Stomach (tissue), 9 donors: Measurements from ENCODE around the gene FLRT2. TPM values are rescaled to one million over a fixed set of nuclear protein-coding genes. Genes with fewer than 3 reads are reported as not detected.

Experiments used
- DNase-seq, 2 donors: peaks; one replicate each; pipeline versions ENCODE4 v3.0.0 to v3.0.0-alpha.2; 2013 to 2019
- H3K27ac ChIP-seq, 5 donors: fragments of 200-600 bp in 4 of 5; sonication (generic) in 4 of 5; one replicate each; pipeline ENCODE4 v1.5.1; 2013 to 2019; ENCODE audit warnings: mild to moderate bottlenecking in 1 of 5, moderate library complexity in 1 of 5
- H3K27me3 ChIP-seq, 3 donors: fragments of 200-600 bp; sonication (generic); one replicate each; pipeline ENCODE4 v1.5.1; 2017 to 2019; ENCODE audit warnings: mixed run types in 1 of 3
- H3K36me3 ChIP-seq, 4 donors: fragments of 200-600 bp; sonication (generic); 1 replicate in 3 of 4; 2 replicates in 1 of 4; pipeline ENCODE4 v1.5.1; 2016 to 2019
- H3K4me1 ChIP-seq, 4 donors: fragments of 200-600 bp; sonication (generic); one replicate each; pipeline ENCODE4 v1.5.1; 2016 to 2019
- H3K4me3 ChIP-seq, 4 donors: fragments of 200-600 bp; sonication (generic) in 3 of 4; one replicate each; pipeline ENCODE4 v1.5.1; 2016 to 2019; ENCODE audit warnings: mild to moderate bottlenecking in 1 of 4
- H3K9me3 ChIP-seq, 4 donors: fragments of 200-600 bp; sonication (generic); one replicate each; pipeline ENCODE4 v1.5.1; 2016 to 2019
- EP300 ChIP-seq: sonication (generic); formaldehyde crosslinking; IDR thresholded peaks from one replicate; pipeline ENCODE4 v1.6.1; 2017; ENCODE audit warnings: antibody characterized with exemption
- POLR2A ChIP-seq, 4 donors: fragments of 450-650 bp; IDR thresholded peaks; one replicate each; pipeline ENCODE4 v1.6.1; 2016; ENCODE audit warnings: antibody characterized with exemption in 4 of 4, control low read depth in 2 of 4, mild to moderate bottlenecking in 1 of 4, moderate library complexity in 1 of 4
- POLR2AphosphoS5 ChIP-seq, 3 donors: sonication (generic); formaldehyde crosslinking; IDR thresholded peaks; one replicate each; pipeline ENCODE4 v1.6.1; 2016; ENCODE audit warnings: antibody characterized with exemption in 3 of 3
- WGBS, 5 donors: extraction: QIAGEN DNeasy Blood & Tissue Kit in 3 of 5; methylation state at CpG; one replicate each; pipeline versions ENCODE4 v1.1.5 to v1.1.7; 2013 to 2018; 5-methylcytosine and 5-hydroxymethylcytosine counted together
- intact Hi-C: fragments of 100-400 bp; cut with DNase I; formaldehyde crosslinking; loops from one replicate; pipeline ENCODE4 v1.15.1; 2023; ENCODE audit warnings: low total_unique reads
- polyA plus RNA-seq, 3 donors: library from polyadenylated mRNA; stranded (reverse); fragments of 200-250 nt; gene quantifications; one replicate each; pipeline ENCODE4 v1.2.3, GENCODE V29; 2013
- total RNA-seq, 5 donors: library from RNA; depleted of rRNA; stranded (reverse); fragments of >200 nt; gene quantifications; one replicate each; pipeline versions ENCODE4 v1.1.0 to v1.2.3, GENCODE V29; 2014 to 2016
- TF ChIP-seq, protein P1 (sequence below), 7 experiments: fragments of 450-650 bp in 4 of 7; fragments of 200-600 bp in 3 of 7; sonication (generic) in 3 of 7; IDR thresholded peaks; one replicate each; pipeline ENCODE4 v1.5.1; 2016 to 2019; ENCODE audit warnings: antibody characterized with exemption in 7 of 7, control low read depth in 2 of 7, mild to moderate bottlenecking in 1 of 7
- donor health status: healthy with polysubstance abuse.
- donor health status: Bipolar disorder and iron deficiency.
- donor health status: healthy.

Gene FLRT2
- total and polyA plus RNA-seq, 8 donors = 0.45 to 34.1 (median 1.2) TPM

DNA sequence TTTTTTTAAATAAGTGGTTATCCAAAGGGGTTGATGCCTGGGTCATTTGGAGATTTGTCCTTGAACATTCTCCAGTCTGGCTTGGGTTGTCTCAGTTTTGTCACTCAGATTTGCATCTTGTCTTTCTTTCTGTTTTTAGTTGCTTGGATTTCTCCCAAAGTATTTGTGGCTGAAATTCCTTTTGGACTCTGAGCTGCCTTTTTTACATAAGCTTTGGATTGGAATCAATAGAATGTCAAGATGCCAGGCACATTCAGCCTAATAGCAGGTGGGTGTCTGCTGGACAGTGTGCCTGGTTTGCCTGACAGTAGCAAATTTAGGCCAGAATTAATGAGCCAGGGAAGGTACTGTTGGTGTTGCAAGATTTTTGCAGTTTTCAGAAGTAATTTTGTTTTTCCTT, 50.0 kb downstream of the FLRT2 start:
- no peak for TF ChIP-seq POLR2AphosphoS5 (IDR thresholded peaks at IDR 0.05)
- TF ChIP-seq, protein P1, sequence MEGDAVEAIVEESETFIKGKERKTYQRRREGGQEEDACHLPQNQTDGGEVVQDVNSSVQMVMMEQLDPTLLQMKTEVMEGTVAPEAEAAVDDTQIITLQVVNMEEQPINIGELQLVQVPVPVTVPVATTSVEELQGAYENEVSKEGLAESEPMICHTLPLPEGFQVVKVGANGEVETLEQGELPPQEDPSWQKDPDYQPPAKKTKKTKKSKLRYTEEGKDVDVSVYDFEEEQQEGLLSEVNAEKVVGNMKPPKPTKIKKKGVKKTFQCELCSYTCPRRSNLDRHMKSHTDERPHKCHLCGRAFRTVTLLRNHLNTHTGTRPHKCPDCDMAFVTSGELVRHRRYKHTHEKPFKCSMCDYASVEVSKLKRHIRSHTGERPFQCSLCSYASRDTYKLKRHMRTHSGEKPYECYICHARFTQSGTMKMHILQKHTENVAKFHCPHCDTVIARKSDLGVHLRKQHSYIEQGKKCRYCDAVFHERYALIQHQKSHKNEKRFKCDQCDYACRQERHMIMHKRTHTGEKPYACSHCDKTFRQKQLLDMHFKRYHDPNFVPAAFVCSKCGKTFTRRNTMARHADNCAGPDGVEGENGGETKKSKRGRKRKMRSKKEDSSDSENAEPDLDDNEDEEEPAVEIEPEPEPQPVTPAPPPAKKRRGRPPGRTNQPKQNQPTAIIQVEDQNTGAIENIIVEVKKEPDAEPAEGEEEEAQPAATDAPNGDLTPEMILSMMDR (IDR thresholded peaks at IDR 0.05) = no peak
- no peak for TF ChIP-seq EP300
- TF ChIP-seq POLR2A (IDR thresholded peaks at IDR 0.05) = no peak

DNA sequence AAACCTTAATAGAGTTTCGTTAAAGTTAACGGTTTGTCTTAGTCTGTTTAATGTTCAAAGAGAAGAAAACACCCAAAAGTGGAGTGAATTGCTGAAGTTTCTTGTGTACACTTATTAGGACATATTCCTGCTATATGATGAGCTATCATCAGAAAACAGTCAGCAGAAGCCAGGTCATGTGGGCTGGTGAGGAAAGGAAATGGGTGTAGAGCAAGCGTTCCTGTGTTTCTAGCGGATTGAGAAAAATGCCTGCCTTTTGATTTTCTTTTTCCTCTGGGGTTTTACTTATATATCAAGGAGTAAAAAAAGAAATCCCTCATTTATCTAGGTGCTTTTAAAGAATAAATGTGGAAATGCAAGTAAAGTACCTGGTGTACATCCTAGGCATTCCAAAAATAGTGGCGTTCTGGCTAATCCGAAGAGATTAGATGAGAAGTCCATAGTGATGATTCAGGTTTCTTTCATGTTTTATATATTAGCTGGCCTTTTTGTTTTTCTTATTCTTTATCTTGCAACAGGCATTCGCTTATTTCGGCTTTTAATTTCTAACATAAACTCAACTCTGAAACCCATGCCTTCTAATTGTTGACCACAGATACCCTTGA, 50.7 kb downstream of the FLRT2 start:
- Histone ChIP-seq H3K9me3 (no peaks in the 10 kb centered on the region), H3K27me3 (no peaks in the 10 kb centered on the region), H3K27ac (no peak overlapping the region), H3K36me3 (no peaks in the 10 kb centered on the region), H3K4me3 (no peak overlapping the region), H3K4me1 (peaks cover 0 to 8% (median 0%) of the 10 kb centered on the region in 4 donors)
- no peak for DNase-seq
- WGBS, 5 donors = 83 to 90% (median 89%) methylated on average over 8 of the region's 8 CpGs
- intact Hi-C loops = no loop called here
- no peak for TF ChIP-seq POLR2AphosphoS5 (IDR thresholded peaks at IDR 0.05)
- no peak for TF ChIP-seq POLR2A (IDR thresholded peaks at IDR 0.05)
- no peak for TF ChIP-seq EP300
- TF ChIP-seq, protein P1 (IDR thresholded peaks at IDR 0.05) = no peak

More for the DNA sequence above, 50.0 kb downstream of the FLRT2 start:
- no peaks in the 10 kb centered on the region for H3K27me3 ChIP-seq
- no peak for DNase-seq
- H3K36me3 ChIP-seq = no peaks in the 10 kb centered on the region
- intact Hi-C loops = no loop called here
- H3K9me3 ChIP-seq = no peaks in the 10 kb centered on the region
- H3K27ac ChIP-seq = no peak overlapping the region
- no peak overlapping the region for H3K4me3 ChIP-seq
- peaks cover 0 to 8% (median 0%) of the 10 kb centered on the region in 4 donors for H3K4me1 ChIP-seq

DNA sequence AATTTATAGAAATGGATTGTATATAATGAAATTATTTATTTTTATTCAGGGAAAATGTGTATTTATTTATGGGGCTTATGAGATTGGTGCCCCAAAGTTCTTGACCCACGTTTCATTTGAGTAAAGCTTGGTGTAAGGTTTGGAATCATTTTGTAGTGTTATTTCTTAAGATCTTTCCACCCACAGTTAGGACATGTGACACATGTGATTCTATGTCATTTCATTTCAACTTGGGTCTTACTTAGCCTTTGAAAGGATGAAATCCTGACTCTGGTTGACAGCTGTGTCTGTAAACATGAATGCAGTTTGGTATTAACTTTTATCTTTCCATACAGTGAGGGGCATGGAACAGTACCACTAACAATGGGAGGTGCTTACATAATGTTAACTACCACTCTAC, 51.7 kb downstream of the FLRT2 start:
- Histone ChIP-seq H3K27ac (no peak overlapping the region), H3K27me3 (no peaks in the 10 kb centered on the region), H3K4me1 (peaks cover 0 to 8% (median 0%) of the 10 kb centered on the region in 4 donors), H3K9me3 (no peaks in the 10 kb centered on the region), H3K36me3 (no peaks in the 10 kb centered on the region), H3K4me3 (no peak overlapping the region)
- WGBS, 5 donors = 53 to 80% (median 73%) methylated on average over 1 of the region's 1 CpG
- no peak for DNase-seq
- no peak for TF ChIP-seq POLR2AphosphoS5 (IDR thresholded peaks at IDR 0.05)
- TF ChIP-seq, protein P1 (IDR thresholded peaks at IDR 0.05) = no peak
- TF ChIP-seq EP300 = no peak
- no peak for TF ChIP-seq POLR2A (IDR thresholded peaks at IDR 0.05)
- intact Hi-C loops = no loop called here

DNA sequence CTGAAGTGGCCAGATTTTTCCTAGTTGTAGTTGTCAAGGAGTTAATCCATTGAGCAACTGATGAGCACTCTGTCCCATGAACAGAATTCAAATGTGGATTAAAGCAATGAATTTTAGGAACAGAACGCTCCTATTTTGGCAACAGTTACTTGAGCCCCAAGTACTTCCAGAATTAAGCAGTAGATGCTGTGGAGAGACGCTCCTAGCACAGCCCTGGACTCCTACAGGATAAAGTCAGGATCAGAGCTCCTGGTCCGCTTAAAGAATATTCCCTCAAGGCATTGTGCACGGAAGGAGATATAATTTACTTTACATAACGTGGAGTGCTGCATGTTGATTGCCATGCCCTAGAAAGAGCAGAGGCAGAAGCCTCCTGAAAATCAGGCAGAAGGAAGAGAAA, 53.4 kb downstream of the FLRT2 start:
- Histone ChIP-seq H3K4me3 (no peak overlapping the region), H3K4me1 (peaks cover 0 to 8% (median 2%) of the 10 kb centered on the region in 4 donors), H3K27me3 (no peaks in the 10 kb centered on the region), H3K36me3 (no peaks in the 10 kb centered on the region), H3K27ac (no peak overlapping the region), H3K9me3 (no peaks in the 10 kb centered on the region)
- DNase-seq = no peak
- TF ChIP-seq POLR2A (IDR thresholded peaks at IDR 0.05) = no peak
- TF ChIP-seq, protein P1 (IDR thresholded peaks at IDR 0.05) = no peak
- intact Hi-C loops = no loop called here
- WGBS, 5 donors = 56 to 76% (median 72%) methylated on average over 5 of the region's 5 CpGs
